HG03095 (cell line): Measurements from ENCODE around the gene SPTB.

Experiments used
- ATAC-seq: cut with Tn5 transposase; IDR thresholded peaks from one replicate; pipeline ENCODE4 v1.9.1; 2021; ENCODE audit warnings: moderate library complexity; ENCODE audit not compliant: unreplicated experiment

Gene SPTB

DNA sequence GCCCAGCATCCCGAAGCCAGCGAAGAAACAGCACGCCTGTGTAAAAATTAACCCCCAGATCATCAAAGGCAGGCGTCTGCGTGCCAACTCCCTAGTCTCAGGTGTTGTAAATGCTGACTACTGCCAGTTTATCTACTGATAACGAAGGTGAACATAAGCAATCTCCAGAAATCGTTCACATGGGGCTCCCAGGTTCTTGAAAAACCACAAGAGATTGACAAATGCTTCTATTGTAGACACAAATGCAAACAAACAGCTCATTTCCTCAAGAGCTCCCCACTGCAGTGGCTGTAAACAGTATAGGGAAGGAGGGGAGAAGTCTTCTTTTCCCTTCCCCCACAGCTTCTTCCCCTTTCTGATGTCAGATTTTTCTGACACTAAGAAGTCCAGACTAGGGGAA, 180.8 kb downstream of the SPTB start:
- ATAC-seq = no peak

- no peak for ATAC-seq
Measured at GRCh38 chr14:64696355-64696857, 183.3 kb downstream of the SPTB start.
